RWPE2 (cell line): ENCODE data around the gene OR9K2.

Experiments
- ATAC-seq: fragments of 200-7000 bp; cut with Tn5 transposase; 3 replicates; pipeline ENCODE4 v1.9.1; 2021; ENCODE audit warnings: low read depth
- DNase-seq: peaks from one replicate; pipeline ENCODE4 v3.0.0-alpha.2; 2020; ENCODE audit warnings: low spot score
- H3K27ac ChIP-seq: fragments of 450-650 bp; 2 replicates; pipeline ENCODE4 v1.5.1; 2017; ENCODE audit warnings: mild to moderate bottlenecking; ENCODE audit not compliant: poor library complexity, severe bottlenecking
- H3K27me3 ChIP-seq: fragments of 250-450 bp; sonication (Bioruptor Pico); 2 replicates; pipeline ENCODE4 v1.5.1; 2021; ENCODE audit warnings: mild to moderate bottlenecking, moderate library complexity; ENCODE audit not compliant: insufficient read depth, poor library complexity, severe bottlenecking
- H3K36me3 ChIP-seq: fragments of 250-450 bp; sonication (Bioruptor Pico); 2 replicates; pipeline ENCODE4 v1.5.1; 2020; ENCODE audit warnings: low read depth, mild to moderate bottlenecking, moderate library complexity
- H3K4me1 ChIP-seq: fragments of 250-450 bp; sonication (Bioruptor Pico); 2 replicates; pipeline ENCODE4 v1.5.1; 2021; ENCODE audit warnings: mild to moderate bottlenecking, moderate library complexity; ENCODE audit not compliant: insufficient read depth, poor library complexity, severe bottlenecking
- H3K4me3 ChIP-seq: fragments of 250-450 bp; sonication (Bioruptor Pico); 2 replicates; pipeline ENCODE4 v1.5.1; 2021; ENCODE audit warnings: mild to moderate bottlenecking, moderate library complexity; ENCODE audit not compliant: severe bottlenecking
- H3K9me3 ChIP-seq: fragments of 250-450 bp; sonication (Bioruptor Pico); 2 replicates; pipeline ENCODE4 v1.5.1; 2021; ENCODE audit warnings: mild to moderate bottlenecking, moderate library complexity; ENCODE audit not compliant: severe bottlenecking
- CTCF ChIP-seq: fragments of 450-650 bp; IDR thresholded peaks from one replicate; pipeline ENCODE4 v1.5.1; 2017; ENCODE audit warnings: mild to moderate bottlenecking, moderate library complexity; ENCODE audit not compliant: poor library complexity, severe bottlenecking

OR9K2 gene

GRCh38 chr12:55126106-55126505 is at the start of gene OR9K2:
OR9K2 (plus strand) TSS chr12:55126406; CDS start chr12:55129835, 3,429 bp downstream.
- TF ChIP-seq CTCF, result no peak
- H3K27me3 ChIP-seq, result peaks cover 23% of the 10 kb centered on the region
- H3K36me3 ChIP-seq, result no peaks in the 10 kb centered on the region
- ATAC-seq, result no peak
- no peak within 1 kb of the TSS for H3K27ac ChIP-seq
- DNase-seq, result no peak
- H3K9me3 ChIP-seq, result no peaks in the 10 kb centered on the region
- H3K4me3 ChIP-seq, result no peak within 1 kb of the TSS
- H3K4me1 ChIP-seq, result no peaks in the 10 kb centered on the region

GRCh38 chr12:55092579-55092978 is 33.6 kb upstream of the OR9K2 start:
- Histone ChIP-seq H3K27ac (no peak overlapping the region), H3K9me3 (no peaks in the 10 kb centered on the region), H3K36me3 (no peaks in the 10 kb centered on the region), H3K27me3 (peaks cover 18% of the 10 kb centered on the region), H3K4me3 (no peak overlapping the region), H3K4me1 (no peaks in the 10 kb centered on the region)
- no peak for ATAC-seq
- DNase-seq, result no peak
- TF ChIP-seq CTCF, result no peak

DNA sequence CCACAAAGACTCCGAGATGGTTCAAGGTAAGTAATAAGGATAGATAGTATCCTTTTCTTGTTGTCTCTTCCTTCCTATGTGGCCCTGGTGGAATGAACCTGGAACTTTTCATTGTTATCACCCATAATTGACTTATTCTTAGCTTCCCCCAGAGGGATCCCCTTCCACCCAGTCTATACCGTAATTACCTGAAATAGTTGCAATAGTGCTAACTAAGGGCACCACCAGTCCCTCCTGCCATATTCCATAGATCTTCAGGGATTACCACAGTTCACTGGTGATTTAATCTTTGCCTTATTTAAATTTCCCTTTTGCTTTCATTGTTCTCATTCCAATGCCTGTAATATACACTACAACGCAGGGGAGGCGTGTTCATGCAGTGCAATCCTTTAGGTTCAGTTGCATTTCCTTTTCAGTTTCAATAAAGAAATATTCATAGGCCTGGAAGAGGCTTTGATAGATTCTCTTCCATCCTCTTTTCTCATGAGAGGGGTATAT is 13.8 kb upstream of the OR9K2 start:
- Histone ChIP-seq H3K27ac (no peak overlapping the region), H3K36me3 (no peaks in the 10 kb centered on the region), H3K4me1 (no peaks in the 10 kb centered on the region), H3K27me3 (peaks cover 18% of the 10 kb centered on the region), H3K9me3 (no peaks in the 10 kb centered on the region), H3K4me3 (no peak overlapping the region)
- DNase-seq (no peak), ATAC-seq (no peak)
- no peak for TF ChIP-seq CTCF

GRCh38 chr12:55116152-55116551 is 10.1 kb upstream of the OR9K2 start:
- no peaks in the 10 kb centered on the region for H3K4me1 ChIP-seq
- no peak for TF ChIP-seq CTCF
- H3K27me3 ChIP-seq, result peaks cover 18% of the 10 kb centered on the region
- no peak overlapping the region for H3K4me3 ChIP-seq
- no peaks in the 10 kb centered on the region for H3K9me3 ChIP-seq
- DNase-seq, result no peak
- no peaks in the 10 kb centered on the region for H3K36me3 ChIP-seq
- no peak for ATAC-seq
- no peak overlapping the region for H3K27ac ChIP-seq

DNA sequence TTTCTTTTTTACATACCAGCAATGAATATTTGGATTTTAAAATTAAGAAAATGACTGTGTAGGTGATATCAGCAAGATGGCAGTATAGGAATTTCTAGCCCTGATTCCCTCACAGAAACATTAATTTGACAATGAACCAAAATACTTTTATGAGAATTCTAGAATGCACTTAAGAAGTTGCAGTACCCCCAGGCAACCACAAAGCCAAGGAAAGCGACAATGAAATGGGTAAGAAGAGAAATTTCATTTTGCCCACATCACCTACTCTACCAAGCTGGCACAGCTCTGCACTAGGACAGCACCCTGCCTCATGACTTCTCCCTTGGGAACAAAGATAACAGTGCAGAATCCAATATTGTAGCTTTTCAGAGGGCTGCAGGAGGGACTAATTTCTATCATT is 6.6 kb downstream of the OR9K2 start:
- H3K36me3 ChIP-seq, result no peaks in the 10 kb centered on the region
- H3K9me3 ChIP-seq, result no peaks in the 10 kb centered on the region
- peaks cover 19% of the 10 kb centered on the region for H3K27me3 ChIP-seq
- no peak overlapping the region for H3K27ac ChIP-seq
- H3K4me3 ChIP-seq, result no peak overlapping the region
- DNase-seq (no peak), ATAC-seq (no peak)
- no peaks in the 10 kb centered on the region for H3K4me1 ChIP-seq
- peak; percentile 10 for TF ChIP-seq CTCF
